HG03139 (cell line): Measurements from ENCODE around the gene CTNNBIP1.
"Not testable (repeated sequence)": the region's sequence is repeated elsewhere in the genome, so short reads cannot be mapped to it uniquely, and the experiment has no call there.

Experiments used
- ATAC-seq: cut with Tn5 transposase; IDR thresholded peaks from one replicate; pipeline ENCODE4 v1.9.1; 2021; ENCODE audit not compliant: unreplicated experiment

Gene CTNNBIP1

GRCh38 chr1:9808459-9808858 lies 101.6 kb downstream of the CTNNBIP1 start:
- ATAC-seq: no peak

GRCh38 chr1:9807541-9807940 lies 102.5 kb downstream of the CTNNBIP1 start:
- no peak for ATAC-seq

- not testable (repeated sequence) for ATAC-seq
These were observed 104.1 kb downstream of the CTNNBIP1 start for GRCh38 chr1:9805972-9806371.

- ATAC-seq: no peak
These were observed 105.0 kb downstream of the CTNNBIP1 start for GRCh38 chr1:9805006-9805508.

GRCh38 chr1:9803003-9803918 lies 106.8 kb downstream of the CTNNBIP1 start:
- ATAC-seq: not testable (repeated sequence)

- no peak for ATAC-seq
These were observed 108.2 kb downstream of the CTNNBIP1 start for GRCh38 chr1:9801909-9802308.
